ENCODE measurements around the gene DLG5. TPM values are rescaled to one million over a fixed set of nuclear protein-coding genes. Genes with fewer than 3 reads are reported as not detected.
A peak's percentile ranks its signal among the peaks of the same experiment; 100 is the strongest.

Gene DLG5
- total and polyA plus RNA-seq, 9 of the 15 experiments (the other 6 are each of a cell fraction or from before 2014, with no cell fraction given), result 1.4 to 26.8 (median 11.2) TPM

GRCh38 chr10:77970869-77971803 is 44.6 kb upstream of the DLG5 start (continued):
- TF ChIP-seq ZNF277 (CRISPR knock-in tag; IDR thresholded peaks at IDR 0.05; ENCODE audit: borderline replicate concordance) (no peak), ZNF41 (CRISPR knock-in tag; conservative IDR thresholded peaks at IDR 0.05) (0 out of 2 replicates have a peak, but pooled peaks have one; percentile 31), SMARCB1 (IDR thresholded peaks at IDR 0.05; ENCODE audit: insufficient read length, low read depth) (peak; percentile 83), CREBBP (IDR thresholded peaks at IDR 0.05; ENCODE audit: low read depth, low read length) (no peak), ARID1B (IDR thresholded peaks at IDR 0.05) (peak; percentile 78), SRSF1 (IDR thresholded peaks at IDR 0.05; ENCODE audit: low read depth, low read length) (no peak), RBM22 (IDR thresholded peaks at IDR 0.05; ENCODE audit: low read depth, low read length, poor library complexity, severe bottlenecking) (no peak), MGA (IDR thresholded peaks at IDR 0.05) (peak; percentile 95), U2AF1 (optimal IDR thresholded peaks at IDR 0.05; ENCODE audit: low read depth, low read length) (no peak), ZNF584 (CRISPR knock-in tag; IDR thresholded peaks at IDR 0.05; ENCODE audit: low read depth) (peak; percentile 87), PTTG1 (tag; IDR thresholded peaks at IDR 0.05; ENCODE audit: low read depth) (0 out of 2 replicates have a peak, but pooled peaks have one; percentile 64)
- TF ChIP-seq, protein P1, sequence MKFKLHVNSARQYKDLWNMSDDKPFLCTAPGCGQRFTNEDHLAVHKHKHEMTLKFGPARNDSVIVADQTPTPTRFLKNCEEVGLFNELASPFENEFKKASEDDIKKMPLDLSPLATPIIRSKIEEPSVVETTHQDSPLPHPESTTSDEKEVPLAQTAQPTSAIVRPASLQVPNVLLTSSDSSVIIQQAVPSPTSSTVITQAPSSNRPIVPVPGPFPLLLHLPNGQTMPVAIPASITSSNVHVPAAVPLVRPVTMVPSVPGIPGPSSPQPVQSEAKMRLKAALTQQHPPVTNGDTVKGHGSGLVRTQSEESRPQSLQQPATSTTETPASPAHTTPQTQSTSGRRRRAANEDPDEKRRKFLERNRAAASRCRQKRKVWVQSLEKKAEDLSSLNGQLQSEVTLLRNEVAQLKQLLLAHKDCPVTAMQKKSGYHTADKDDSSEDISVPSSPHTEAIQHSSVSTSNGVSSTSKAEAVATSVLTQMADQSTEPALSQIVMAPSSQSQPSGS (CRISPR knock-in tag; IDR thresholded peaks at IDR 0.05), result no peak
